HG02981 (cell line): ENCODE results near the gene MTMR12.
"Not testable (repeated sequence)": the region's sequence is repeated elsewhere in the genome, so short reads cannot be mapped to it uniquely, and the experiment has no call there.

Source experiments
- ATAC-seq: cut with Tn5 transposase; IDR thresholded peaks from one replicate; pipeline ENCODE4 v1.9.1; 2021; ENCODE audit warnings: mild to moderate bottlenecking, moderate library complexity; ENCODE audit not compliant: unreplicated experiment

The MTMR12 gene

GRCh38 chr5:32325062-32325461 lies 12.3 kb upstream of the MTMR12 start:
- ATAC-seq, result peak; percentile 59

GRCh38 chr5:32323741-32324140 lies 11.0 kb upstream of the MTMR12 start:
- no peak for ATAC-seq

DNA sequence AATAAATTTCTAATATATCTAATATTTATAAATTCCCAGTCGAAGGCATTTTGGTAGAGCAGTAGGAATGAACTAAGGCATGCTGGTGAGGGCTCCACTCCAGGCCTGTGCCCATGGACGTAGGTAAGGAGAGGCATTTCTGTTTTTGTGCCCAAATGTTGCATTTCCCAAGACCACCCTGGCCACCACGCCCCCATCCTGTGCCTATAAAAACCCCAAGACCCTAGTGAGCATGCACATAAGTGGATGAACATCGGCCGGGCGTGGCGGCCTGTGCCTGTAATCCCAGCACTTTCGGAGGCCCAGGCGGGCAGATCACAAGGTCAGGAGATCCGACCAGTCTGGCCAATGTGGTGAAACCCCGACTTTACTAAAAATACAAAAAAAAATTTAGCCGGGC lies 10.1 kb upstream of the MTMR12 start:
- no peak for ATAC-seq

GRCh38 chr5:32321787-32322186 lies 9.0 kb upstream of the MTMR12 start:
- ATAC-seq, result not testable (repeated sequence)

GRCh38 chr5:32320576-32320975 lies 7.8 kb upstream of the MTMR12 start:
- ATAC-seq, result no peak

DNA sequence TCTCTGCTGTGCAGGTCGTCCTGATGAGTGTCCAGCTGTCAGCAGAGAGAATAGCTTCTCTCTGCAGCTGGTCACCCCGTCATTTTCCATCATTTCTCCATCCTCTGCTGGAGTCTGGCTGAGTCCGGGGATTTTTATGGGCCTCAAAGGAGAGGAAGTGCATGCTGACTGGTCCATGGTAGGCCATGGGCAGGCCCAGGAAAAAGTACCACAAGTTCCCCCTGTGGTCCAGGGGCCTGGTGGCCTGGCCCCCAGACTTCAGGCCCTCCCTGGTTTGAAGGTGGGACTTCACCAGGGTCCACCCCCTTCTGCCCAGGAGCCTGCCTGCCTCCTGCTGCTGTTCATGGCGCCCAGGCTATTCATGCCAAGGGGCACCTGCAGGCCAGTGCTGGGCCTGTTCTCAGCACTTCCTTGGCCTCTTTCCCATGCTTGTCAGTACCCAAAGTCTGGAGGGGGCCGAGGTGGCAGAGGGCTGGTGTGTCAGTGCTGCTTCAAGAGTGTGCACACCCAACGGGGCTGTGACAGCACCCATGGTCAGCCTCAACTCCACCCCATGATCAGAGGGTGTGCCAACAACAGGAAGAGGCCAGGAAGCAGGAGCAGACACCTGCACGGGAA lies 7.3 kb upstream of the MTMR12 start:
- no peak for ATAC-seq

GRCh38 chr5:32319392-32319791 lies 6.7 kb upstream of the MTMR12 start:
- no peak for ATAC-seq

DNA sequence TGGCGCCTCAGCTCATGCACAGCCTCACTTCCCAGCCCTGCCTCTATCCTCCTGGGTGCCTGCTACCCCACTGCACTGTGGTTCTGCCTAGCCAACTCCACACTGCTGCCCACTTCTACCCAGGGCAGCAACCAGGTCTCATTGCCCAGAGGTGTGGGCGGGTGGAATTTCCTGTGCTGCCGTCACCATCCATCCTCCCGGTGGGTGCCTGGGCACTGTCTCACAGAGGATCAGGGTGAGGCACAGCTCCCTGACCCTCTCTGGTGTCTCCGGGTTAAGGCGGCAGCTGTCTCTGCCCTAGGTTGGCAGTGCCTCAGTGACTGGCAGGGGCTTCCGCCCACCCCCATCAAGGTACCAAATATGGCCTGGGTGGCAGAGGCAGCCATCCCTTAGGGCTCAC lies 4.3 kb upstream of the MTMR12 start:
- ATAC-seq, result no peak

DNA sequence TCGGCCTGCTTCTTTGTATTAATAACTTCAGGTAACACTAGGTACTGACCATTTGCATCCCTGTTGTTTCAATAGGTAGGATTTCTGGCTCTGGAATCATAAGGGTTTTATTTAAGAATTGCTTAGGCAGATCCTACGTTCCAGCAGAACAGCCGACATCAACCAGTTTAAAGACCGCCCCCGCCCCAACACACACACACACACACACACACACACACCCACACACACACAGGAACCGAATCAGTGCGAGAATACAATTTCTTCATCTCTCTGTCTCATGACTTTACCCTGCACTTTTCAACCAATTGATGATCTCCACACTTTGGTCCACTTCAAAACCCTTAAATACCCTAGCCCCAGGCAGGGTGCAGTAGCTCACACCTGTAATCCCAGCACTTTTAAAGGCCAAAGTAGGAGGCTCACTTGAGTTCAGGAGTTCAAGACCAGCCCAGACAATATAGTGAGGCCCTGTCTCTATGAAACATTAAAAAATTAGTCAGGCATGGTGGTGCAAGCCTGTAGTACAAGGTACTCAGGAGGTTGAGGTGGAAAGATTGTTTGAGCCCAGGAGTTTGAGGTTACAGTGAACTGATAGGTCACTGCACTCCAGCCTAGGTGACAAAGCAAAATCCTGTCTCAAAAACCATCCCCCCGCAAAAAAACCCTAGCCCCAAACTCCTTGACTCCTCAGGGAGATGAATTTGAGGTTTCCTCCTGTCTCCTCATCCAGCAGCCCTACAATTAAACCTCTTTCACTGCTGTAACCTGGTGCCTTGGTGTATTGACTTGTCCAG lies 2.7 kb upstream of the MTMR12 start:
- ATAC-seq, result no peak

GRCh38 chr5:32314658-32315057 lies 1.9 kb upstream of the MTMR12 start:
- ATAC-seq, result no peak

DNA sequence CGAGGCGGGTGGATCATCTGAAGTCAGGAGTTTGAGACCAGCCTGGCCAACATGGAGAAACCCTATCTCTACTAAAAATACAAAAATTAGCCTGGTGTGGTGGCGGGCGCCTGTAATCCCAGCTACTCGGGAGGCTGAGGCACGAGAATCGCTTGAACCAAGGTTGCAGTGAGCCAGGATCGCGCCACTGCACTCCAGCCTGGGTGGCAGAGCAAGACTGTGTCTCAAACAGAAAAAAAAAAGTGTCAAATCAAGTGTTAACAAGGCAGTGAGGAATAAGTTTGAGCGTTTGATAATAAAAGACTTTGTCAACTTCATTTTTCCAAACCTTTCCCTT lies 1.4 kb upstream of the MTMR12 start:
- ATAC-seq, result not testable (repeated sequence)

GRCh38 chr5:32312197-32312594 lies 543 bp downstream of the MTMR12 start:
- peak; percentile 16 for ATAC-seq

GRCh38 chr5:32311404-32312196 lies 1.1 kb downstream of the MTMR12 start:
- ATAC-seq, result no peak

GRCh38 chr5:32309761-32310160 lies 3.0 kb downstream of the MTMR12 start:
- no peak for ATAC-seq

- ATAC-seq, result no peak
Observed at GRCh38 chr5:32308946-32309345, 3.8 kb downstream of the MTMR12 start.

GRCh38 chr5:32307769-32308194 lies 5.0 kb downstream of the MTMR12 start:
- no peak for ATAC-seq

- no peak for ATAC-seq
Observed at GRCh38 chr5:32304622-32305021, 8.1 kb downstream of the MTMR12 start.

DNA sequence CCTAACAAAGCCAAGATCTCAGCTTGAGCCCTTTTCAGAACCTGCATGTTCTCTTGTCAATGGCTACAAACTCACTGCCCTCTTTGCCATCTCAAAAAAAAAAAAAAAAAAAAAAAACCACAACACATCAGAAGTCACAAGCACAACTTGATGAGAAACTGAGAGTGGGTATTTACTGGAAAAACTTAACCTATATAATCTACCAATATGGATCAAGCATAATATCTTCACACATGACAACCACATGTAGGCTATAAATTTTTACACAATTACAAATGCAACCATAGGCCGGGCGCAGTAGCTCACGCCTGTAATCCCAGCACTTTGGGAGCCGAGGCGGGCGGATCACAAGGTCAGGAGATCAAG lies 9.0 kb downstream of the MTMR12 start:
- no peak for ATAC-seq

- ATAC-seq, result no peak
Observed at GRCh38 chr5:32302835-32303754, 9.6 kb downstream of the MTMR12 start.

DNA sequence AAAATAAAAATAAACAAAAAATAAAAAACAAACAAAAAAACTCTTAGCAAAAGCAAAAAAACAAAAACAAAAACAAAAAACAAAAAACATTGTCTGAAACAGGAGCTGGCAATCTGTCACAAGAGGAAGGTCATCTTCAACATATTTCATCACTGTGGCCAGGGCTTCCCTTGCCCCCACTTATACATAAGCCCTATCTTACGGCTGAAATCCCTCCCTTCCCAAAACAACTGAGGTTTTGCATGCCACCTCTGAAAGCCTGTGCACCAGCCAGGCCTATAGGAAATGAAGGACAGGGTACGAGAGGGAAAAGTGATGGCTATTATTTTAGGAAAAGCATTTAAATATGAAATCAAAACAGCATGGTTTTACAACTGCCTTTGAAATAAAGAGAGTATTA lies 10.8 kb downstream of the MTMR12 start:
- ATAC-seq, result no peak
